Stimulated activated CD8-positive, alpha-beta memory T cell treated with anti-CD3 and anti-CD28 coated beads, Interleukin-7, amount 100 ng/mL, for 4 hours (primary cell): ENCODE measurements around the gene CDK19.

Experiments used
- DNase-seq, 2 donors: peaks; one replicate each; pipeline ENCODE4 v3.0.0-alpha.2; 2020; ENCODE audit warnings: low read depth in 2 of 2

The CDK19 gene

GRCh38 chr6:110660066-110660655 lies 155.1 kb downstream of the CDK19 start:
- DNase-seq: no peak

- DNase-seq: no peak
These were observed 156.5 kb downstream of the CDK19 start for GRCh38 chr6:110658631-110659211.

GRCh38 chr6:110656492-110656891 lies 158.8 kb downstream of the CDK19 start:
- DNase-seq: no peak

GRCh38 chr6:110655821-110656220 lies 159.4 kb downstream of the CDK19 start:
- DNase-seq: no peak

GRCh38 chr6:110654096-110654820 lies 161.0 kb downstream of the CDK19 start:
- no peak for DNase-seq

- no peak for DNase-seq
These were observed 161.9 kb downstream of the CDK19 start for GRCh38 chr6:110653381-110653780.

- DNase-seq: no peak
These were observed 162.7 kb downstream of the CDK19 start for GRCh38 chr6:110652520-110652919.

GRCh38 chr6:110650755-110651154 lies 164.5 kb downstream of the CDK19 start:
- no peak for DNase-seq

GRCh38 chr6:110649704-110650103 lies 165.6 kb downstream of the CDK19 start:
- no peak for DNase-seq

- no peak for DNase-seq
These were observed 168.0 kb downstream of the CDK19 start for GRCh38 chr6:110646951-110647910.

GRCh38 chr6:110646419-110646698 lies 168.9 kb downstream of the CDK19 start:
- DNase-seq: no peak

GRCh38 chr6:110645685-110646418 lies 169.4 kb downstream of the CDK19 start:
- DNase-seq: no peak

- no peak for DNase-seq
These were observed 172.1 kb downstream of the CDK19 start for GRCh38 chr6:110643175-110643574.

GRCh38 chr6:110642711-110643110 lies 172.6 kb downstream of the CDK19 start:
- no peak for DNase-seq

- no peak for DNase-seq
These were observed 178.5 kb downstream of the CDK19 start for GRCh38 chr6:110636781-110637180.

GRCh38 chr6:110635096-110635495 lies 180.2 kb downstream of the CDK19 start:
- DNase-seq: no peak

- DNase-seq: no peak
These were observed 181.5 kb downstream of the CDK19 start for GRCh38 chr6:110633731-110634213.

- DNase-seq: no peak
These were observed 186.1 kb downstream of the CDK19 start for GRCh38 chr6:110629153-110629552.

GRCh38 chr6:110628330-110628729 lies 186.9 kb downstream of the CDK19 start:
- no peak for DNase-seq

- no peak for DNase-seq
These were observed 188.8 kb downstream of the CDK19 start for GRCh38 chr6:110626442-110626841.

GRCh38 chr6:110625883-110626282 lies 189.4 kb downstream of the CDK19 start:
- no peak for DNase-seq
